H1 (cell line): ENCODE data around the gene MYO9B. TPM values are rescaled to one million over a fixed set of nuclear protein-coding genes. Genes with fewer than 3 reads are reported as not detected.

ENCODE experiments used
- CTCF ChIA-PET: fragments of 300-600 bp; sonication (Branson Sonifier 250); formaldehyde crosslinking; loops from one replicate; lab custom pipeline; 2021; ENCODE audit not compliant: partially characterized antibody; lab: Charles Lee
- POLR2A ChIA-PET: fragments of 300-600 bp; sonication (Branson Sonifier 250); formaldehyde crosslinking; loops from one replicate; lab custom pipeline; 2021; ENCODE audit warnings: inconsistent platforms; ENCODE audit not compliant: partially characterized antibody; lab: Charles Lee
- DNase-seq, 2 experiments: peaks; one replicate each; pipeline versions ENCODE4 v3.0.0 to v3.0.0-alpha.2; 2010 to 2022; ENCODE audit warnings: low spot score in 2 of 2, low read depth in 1 of 2, mixed read lengths in 1 of 2
- FAIRE-seq: peaks from 2 replicates; lab custom pipeline; 2011; peaks lifted over from hg19 to GRCh38; lab: Jason Lieb, UNC
- H2AFZ ChIP-seq: 2 replicates; pipeline ENCODE4 v1.8.1; 2012; ENCODE audit warnings: low read length, inconsistent platforms
- H2AK5ac ChIP-seq: 2 replicates; pipeline ENCODE4 v1.6.1; 2013; ENCODE audit warnings: low read depth, low read length
- H2BK120ac ChIP-seq: replicated peaks from 2 replicates; pipeline ENCODE3; 2013; ENCODE audit warnings: low read depth, low read length, inconsistent platforms
- H2BK12ac ChIP-seq: 2 replicates; pipeline ENCODE4 v1.6.1; 2013; ENCODE audit warnings: low read depth, low read length
- H2BK15ac ChIP-seq: 2 replicates; pipeline ENCODE4 v1.6.1; 2013; ENCODE audit warnings: low read length
- H2BK20ac ChIP-seq: 2 replicates; pipeline ENCODE4 v1.6.1; 2013; ENCODE audit warnings: low read length
- H2BK5ac ChIP-seq: 2 replicates; pipeline ENCODE4 v1.6.1; 2013; ENCODE audit warnings: low read depth, low read length
- H3K14ac ChIP-seq: 2 replicates; pipeline ENCODE4 v1.6.1; 2013; ENCODE audit warnings: inconsistent platforms; ENCODE audit not compliant: insufficient read length
- H3K18ac ChIP-seq: 2 replicates; pipeline ENCODE4 v1.6.1; 2013; ENCODE audit warnings: low read length; ENCODE audit errors: extremely low read depth
- H3K23ac ChIP-seq: 2 replicates; pipeline ENCODE4 v1.6.1; 2013; ENCODE audit warnings: inconsistent platforms; ENCODE audit not compliant: insufficient read length
- H3K23me2 ChIP-seq: 2 replicates; pipeline ENCODE4 v1.6.1; 2013; ENCODE audit warnings: low read depth, low read length
- H3K27ac ChIP-seq: 2 replicates; pipeline ENCODE4 v1.6.1; 2011; ENCODE audit warnings: low read depth, low read length, inconsistent platforms
- H3K27me3 ChIP-seq, 4 experiments: replicated peaks in 1 of 4; 1 replicate in 1 of 4; 2 replicates in 3 of 4; pipeline versions ENCODE4 v1.6.1 to v1.8.1; 2011 to 2013; ENCODE audit warnings: low read length in 3 of 4, mild to moderate bottlenecking in 3 of 4, inconsistent platforms in 2 of 4, mixed read lengths in 2 of 4, moderate library complexity in 1 of 4; ENCODE audit not compliant: control insufficient read depth in 3 of 4, insufficient read depth in 3 of 4; ENCODE audit errors: extremely low read depth in 1 of 4
- H3K36me3 ChIP-seq, 4 experiments: 2 replicates each; pipeline versions ENCODE4 v1.6.1 to v1.8.1; 2011 to 2013; ENCODE audit warnings: mild to moderate bottlenecking in 4 of 4, low read length in 3 of 4, moderate library complexity in 2 of 4, control low read depth in 1 of 4, inconsistent platforms in 1 of 4; ENCODE audit not compliant: insufficient read depth in 4 of 4, control insufficient read depth in 2 of 4
- H3K4ac ChIP-seq: replicated peaks from 2 replicates; pipeline ENCODE3; 2013; ENCODE audit warnings: low read length, low read depth, mixed read lengths, inconsistent platforms; ENCODE audit not compliant: insufficient read length
- H3K4me1 ChIP-seq, 4 experiments: replicated peaks in 1 of 4; 1 replicate in 1 of 4; 2 replicates in 3 of 4; pipeline versions ENCODE4 v1.6.1 to v1.8.1; 2011 to 2013; ENCODE audit warnings: low read length in 3 of 4, inconsistent platforms in 2 of 4, mixed read lengths in 1 of 4; ENCODE audit not compliant: insufficient read depth in 4 of 4, control insufficient read depth in 3 of 4
- H3K4me2 ChIP-seq, 2 experiments: 2 replicates each; pipeline versions ENCODE4 v1.6.1 to v1.8.1; 2011 to 2013; ENCODE audit warnings: low read depth in 2 of 2, low read length in 2 of 2, control low read depth in 1 of 2, inconsistent platforms in 1 of 2, mild to moderate bottlenecking in 1 of 2; ENCODE audit not compliant: insufficient read depth in 1 of 2
- H3K4me3 ChIP-seq, 4 experiments: fragments of 200-600, 300-600 bp in 1 of 4; sonication (generic), shearing (Covaris generic), sonication (Bioruptor Twin) in 1 of 4; 2 replicates each; pipeline versions ENCODE4 v1.5.1 to v1.8.1; 2011 to 2016; ENCODE audit warnings: low read length in 4 of 4, low read depth in 3 of 4, control low read depth in 2 of 4, inconsistent platforms in 2 of 4, mild to moderate bottlenecking in 2 of 4, mixed read lengths in 1 of 4, moderate library complexity in 1 of 4; ENCODE audit not compliant: insufficient read depth in 2 of 4; ENCODE audit errors: extremely low read depth in 1 of 4
- H3K56ac ChIP-seq: replicated peaks from 2 replicates; pipeline ENCODE3; 2013; ENCODE audit warnings: low read depth, mild to moderate bottlenecking, mixed read lengths, low read length, inconsistent platforms; ENCODE audit not compliant: insufficient read length
- H3K79me1 ChIP-seq: 2 replicates; pipeline ENCODE4 v1.6.1; 2013; ENCODE audit warnings: low read depth, low read length, control low read depth
- H3K79me2 ChIP-seq, 2 experiments: 2 replicates each; pipeline versions ENCODE4 v1.6.1 to v1.8.1; 2012 to 2013; ENCODE audit warnings: low read length in 2 of 2, mild to moderate bottlenecking in 2 of 2, inconsistent platforms in 1 of 2; ENCODE audit not compliant: insufficient read depth in 2 of 2, control insufficient read depth in 1 of 2
- H3K9ac ChIP-seq, 4 experiments: replicated peaks in 1 of 4; 1 replicate in 1 of 4; 2 replicates in 3 of 4; pipeline versions ENCODE4 v1.6.1 to v1.8.1; 2011 to 2013; ENCODE audit warnings: low read depth in 3 of 4, low read length in 3 of 4, control low read depth in 2 of 4, mild to moderate bottlenecking in 2 of 4, moderate library complexity in 2 of 4, inconsistent platforms in 1 of 4; ENCODE audit errors: extremely low read depth in 1 of 4
- H3K9me3 ChIP-seq, 2 experiments: 2 replicates each; pipeline versions ENCODE4 v1.6.1 to v1.8.1; 2012 to 2013; ENCODE audit warnings: mild to moderate bottlenecking in 2 of 2, moderate library complexity in 2 of 2, control low read depth in 1 of 2, inconsistent platforms in 1 of 2, low read depth in 1 of 2, low read length in 1 of 2, mixed read lengths in 1 of 2; ENCODE audit not compliant: insufficient read depth in 2 of 2
- H4K20me1 ChIP-seq, 2 experiments: replicated peaks in 1 of 2; 2 replicates each; pipeline versions ENCODE3 to v1.8.1; 2011 to 2013; ENCODE audit warnings: inconsistent platforms in 2 of 2, low read length in 2 of 2, mild to moderate bottlenecking in 1 of 2; ENCODE audit not compliant: insufficient read depth in 2 of 2, control insufficient read depth in 1 of 2
- H4K5ac ChIP-seq: 2 replicates; pipeline ENCODE4 v1.6.1; 2013; ENCODE audit warnings: low read length, low read depth, mixed read lengths, inconsistent platforms; ENCODE audit not compliant: insufficient read length
- H4K8ac ChIP-seq: 2 replicates; pipeline ENCODE4 v1.8.0; 2013; ENCODE audit warnings: mild to moderate bottlenecking, moderate library complexity, low read length, inconsistent platforms; ENCODE audit not compliant: insufficient read depth; ENCODE audit errors: extremely low read depth
- H4K91ac ChIP-seq: replicated peaks from 2 replicates; pipeline ENCODE3; 2013; ENCODE audit warnings: low read length, mixed read lengths, inconsistent platforms; ENCODE audit not compliant: insufficient read length
- CTCF ChIP-seq, 3 experiments: IDR thresholded peaks; 1 replicate in 2 of 3; 2 replicates in 1 of 3; pipeline versions ENCODE4 v1.5.1 to v1.6.1; 2011; ENCODE audit warnings: low read length in 3 of 3, mild to moderate bottlenecking in 3 of 3, inconsistent platforms in 2 of 3, low read depth in 1 of 3, moderate library complexity in 1 of 3; ENCODE audit not compliant: insufficient read depth in 1 of 3; ENCODE audit errors: control extremely low read depth in 1 of 3
- E2F6 ChIP-seq: IDR thresholded peaks from 2 replicates; pipeline ENCODE4 v1.6.1; 2012; ENCODE audit warnings: inconsistent platforms
- EP300 ChIP-seq, 2 experiments: IDR thresholded peaks; 1 replicate in 1 of 2; 2 replicates in 1 of 2; pipeline ENCODE4 v1.6.1; 2011 to 2012; ENCODE audit warnings: low read depth in 2 of 2, low read length in 2 of 2, mild to moderate bottlenecking in 2 of 2, borderline replicate concordance in 1 of 2, inconsistent platforms in 1 of 2, moderate library complexity in 1 of 2
- MAFK ChIP-seq: IDR thresholded peaks from 2 replicates; pipeline ENCODE4 v1.6.1; 2012; ENCODE audit warnings: low read depth, mild to moderate bottlenecking, improper control_type of control experiment, low read length
- RAD21 ChIP-seq, 2 experiments: IDR thresholded peaks in 1 of 2; conservative IDR thresholded peaks in 1 of 2; 2 replicates each; pipeline ENCODE4 v1.6.1; 2011; ENCODE audit warnings: low read depth in 2 of 2, low read length in 2 of 2, improper control_type of control experiment in 1 of 2, inconsistent platforms in 1 of 2, mild to moderate bottlenecking in 1 of 2, moderate library complexity in 1 of 2
- RXRA ChIP-seq: IDR thresholded peaks from 2 replicates; pipeline ENCODE4 v1.6.1; 2011; ENCODE audit warnings: low read depth, mild to moderate bottlenecking, low read length, moderate library complexity; ENCODE audit not compliant: insufficient read depth
- SP1 ChIP-seq: IDR thresholded peaks from 2 replicates; pipeline ENCODE4 v1.6.1; 2011; ENCODE audit warnings: low read depth, low read length
- WGBS, 2 experiments: shearing (Covaris generic) in 1 of 2; methylation state at CpG; one replicate each; pipeline versions ENCODE4 v1.1.6 to v1.1.7; 2013 to 2015; ENCODE audit warnings: low lambda C conversion rate in 2 of 2, mixed read lengths in 2 of 2, inconsistent platforms in 1 of 2, low coverage in 1 of 2, missing lambda C conversion rate in 1 of 2; ENCODE audit not compliant: insufficient replicate concordance in 2 of 2, insufficient coverage in 1 of 2, insufficient read length in 1 of 2; ENCODE audit errors: extremely low coverage in 1 of 2, missing lambda C conversion rate in 1 of 2; 5-methylcytosine and 5-hydroxymethylcytosine counted together
- polyA plus RNA-seq, 7 experiments: library from polyadenylated mRNA; depleted of rRNA in 3 of 7; stranded (reverse) in 5 of 7; unstranded in 2 of 7; fragments of >200 nt in 5 of 7; fragments of 200-250 nt in 2 of 7; gene quantifications; 1 replicate in 5 of 7; 2 replicates in 1 of 7; 4 replicates in 1 of 7; pipeline versions ENCODE4 v1.2.1 to v1.2.3, GENCODE V29; 2011 to 2013; ENCODE audit warnings: missing spikeins in 2 of 7, mixed read lengths in 2 of 7
- total RNA-seq: library from RNA; stranded (reverse); fragmentation: NEBNext Ultra II Directional; extraction: Animal tissue kit (Norgen Biotek cat#: 25700); gene quantifications from 2 replicates; pipeline ENCODE4 v1.2.1, GENCODE V29; 2021

Gene MYO9B
- total and polyA plus RNA-seq, 2 of the 8 experiments (the other 6 are each of a cell fraction or from before 2014, with no cell fraction given) = 27.6 to 77.1 TPM

- Histone ChIP-seq H2AFZ (no peak overlapping the region), H2BK5ac (no peak overlapping the region), H3K79me1 (no peaks in the 10 kb centered on the region), H2BK12ac (no peak overlapping the region), H3K79me2 (no peaks in the 10 kb centered on the region), H4K8ac (no peak overlapping the region), H2BK15ac (no peak overlapping the region), H3K56ac (no peak overlapping the region), H3K27me3 (no peaks in the 10 kb centered on the region), H3K4me1 (peaks cover 0 to 6% (median under 1%) of the 10 kb centered on the region in 4 experiments; a peak in 5 of 7 replicates), H3K27ac (no peak overlapping the region), H3K14ac (no peak overlapping the region), H3K23ac (no peak overlapping the region), H3K9me3 (peaks cover 0 to 4% of the 10 kb centered on the region in 2 experiments; a peak in 2 of 4 replicates), H3K18ac (no peak overlapping the region), H3K4me2 (no peak overlapping the region), H3K4me3 (no peak overlapping the region), H4K20me1 (no peaks in the 10 kb centered on the region), H2BK120ac (no peak overlapping the region), H2AK5ac (no peak overlapping the region), H3K4ac (no peak overlapping the region), H2BK20ac (no peak overlapping the region), H4K91ac (no peak overlapping the region), H3K9ac (no peak overlapping the region), H3K23me2 (no peaks in the 10 kb centered on the region), H4K5ac (no peak overlapping the region), H3K36me3 (peaks cover 12 to 52% (median 42%) of the 10 kb centered on the region in 4 experiments)
- DNase-seq (no peak), FAIRE-seq (no peak)
- TF ChIP-seq E2F6 (no peak), MAFK (no peak), RXRA (no peak), RAD21 (IDR thresholded peaks at IDR 0.05 in 1 of 2, conservative IDR thresholded peaks at IDR 0.05 in 1 of 2; ENCODE audit: low read depth in 2 of 2, low read length in 2 of 2) (no peak), EP300 (IDR thresholded peaks at IDR 0.05; ENCODE audit: borderline replicate concordance in 1 of 2, low read depth in 2 of 2, low read length in 2 of 2) (no peak), SP1 (no peak), CTCF (IDR thresholded peaks at IDR 0.05; ENCODE audit: control extremely low read depth in 1 of 3, insufficient read depth in 1 of 3, low read depth in 1 of 3, low read length in 3 of 3) (no peak)
- ChIA-PET CTCF (interaction anchor here (0.6 to 1.1 kb wide), 3 partner anchors 57 to 99 kb away, joined by 3 read pairs; no protein-coding TSS in a partner anchor), POLR2A (interaction anchor here (0.8 kb wide), 1 partner anchor 13 kb away, joined by 3 read pairs; no protein-coding TSS in a partner anchor)
- WGBS, 2 experiments = 90% methylated on average over 7 of the region's 7 CpGs; no CpG with 5 or more reads in 1 of the 2 experiments
Observed at GRCh38 chr19:17164639-17165038, 89.1 kb downstream of the MYO9B start.
